LoVo (cell line): ENCODE measurements around the gene P2RX6.

Source experiments
- DNase-seq: peaks from one replicate; pipeline ENCODE4 v3.0.0-alpha.2; 2016; ENCODE audit warnings: low spot score

P2RX6 gene

DNA sequence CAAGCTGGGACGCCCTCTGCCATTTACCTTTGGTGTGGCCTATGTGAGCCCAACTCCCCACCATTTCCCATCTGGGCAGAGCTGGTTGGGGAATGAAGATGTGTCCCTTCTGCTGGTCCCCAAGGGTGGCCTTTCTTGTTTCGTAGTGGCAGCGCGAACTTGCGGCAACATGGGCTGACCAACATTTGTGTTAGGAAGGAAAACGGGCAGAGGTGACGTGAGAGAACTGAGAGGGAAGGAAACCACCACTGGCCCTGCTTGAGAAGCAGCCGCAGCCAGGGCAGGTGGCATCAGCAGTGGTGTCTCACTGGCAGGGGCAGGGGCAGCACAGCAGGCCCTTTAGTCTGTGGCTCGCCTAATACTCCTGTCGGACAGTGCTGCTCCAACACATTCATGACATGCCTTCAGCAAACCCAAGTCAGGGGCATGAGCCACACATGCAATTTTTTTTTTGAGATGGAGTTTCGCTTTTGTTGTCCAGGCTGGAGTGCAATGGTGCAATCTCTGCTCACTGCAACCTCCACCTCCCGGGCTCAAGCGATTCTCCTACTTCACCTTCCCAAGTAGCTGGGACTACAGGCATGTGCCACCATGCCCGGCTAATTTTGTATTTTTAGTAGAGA is 60.7 kb downstream of the P2RX6 start:
- DNase-seq = no peak

DNA sequence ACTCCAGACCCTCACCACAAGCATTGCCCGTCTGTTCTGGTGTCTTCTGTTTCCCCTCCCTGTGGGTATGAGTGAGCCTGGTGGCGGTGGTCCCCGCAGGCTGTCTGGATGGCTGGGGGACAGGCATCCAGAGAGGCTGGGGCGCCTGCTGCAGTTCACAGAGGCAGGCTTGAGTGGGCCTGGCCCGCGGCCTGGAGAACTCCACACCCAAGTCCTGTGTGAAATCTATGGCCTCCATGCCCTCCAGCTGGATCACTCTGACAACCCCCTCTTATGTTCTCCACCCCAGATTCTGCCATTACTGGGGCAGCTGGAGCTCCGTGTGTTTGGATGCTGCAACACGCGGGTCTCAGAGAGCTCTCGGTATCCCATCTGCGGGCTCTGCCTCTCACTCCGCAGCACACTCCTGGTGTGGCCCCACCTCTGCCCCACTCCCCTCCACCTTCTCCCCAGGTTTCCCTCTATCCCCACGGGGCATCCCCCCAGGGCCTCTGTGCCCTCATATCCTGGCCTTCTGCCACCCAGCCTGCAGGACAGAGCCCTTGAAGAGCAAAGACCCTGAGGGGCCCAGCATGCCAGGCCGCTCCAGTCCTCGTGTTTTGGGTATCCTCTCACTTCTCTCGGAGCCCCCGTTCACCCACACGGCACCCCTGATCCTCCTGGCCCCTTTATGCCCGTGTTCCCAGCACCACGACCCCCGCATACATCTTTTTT is 62.1 kb downstream of the P2RX6 start:
- no peak for DNase-seq
